ENCODE data around the gene DELE1. TPM values are rescaled to one million over a fixed set of nuclear protein-coding genes. Genes with fewer than 3 reads are reported as not detected.
"Not testable (repeated sequence)": the region's sequence is repeated elsewhere in the genome, so short reads cannot be mapped to it uniquely, and the experiment has no call there.

DELE1 gene
- total RNA-seq, 1 experiment from 2014 or later, result 81.5 TPM

DNA sequence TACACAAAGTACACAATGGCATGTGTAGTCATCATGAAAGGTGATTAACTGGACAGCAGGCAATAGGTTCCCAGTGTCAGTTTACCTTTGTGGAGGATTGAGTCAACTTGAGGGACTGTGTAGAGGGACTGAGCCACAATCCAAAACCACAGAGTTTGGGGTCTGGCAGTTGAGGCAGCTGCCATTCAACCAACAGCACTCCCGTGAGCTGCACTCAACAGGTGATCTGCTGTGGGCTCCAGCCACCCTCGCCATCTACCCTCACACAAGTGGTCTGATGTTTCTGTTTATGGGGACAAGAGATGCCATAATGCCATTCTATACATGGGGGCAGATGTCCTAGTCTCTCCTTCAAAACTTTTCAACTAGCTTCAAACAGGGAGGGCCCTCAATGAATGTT, 2.9 kb upstream of the DELE1 start:
- ATAC-seq, result no peak
- ChIA-PET POLR2A (no interaction called here), CTCF (interaction anchor here (2.1 kb wide), 1 partner anchor 40 kb away, joined by 5 read pairs; no protein-coding TSS in a partner anchor)
- H3K36me3 Mint-ChIP-seq, result peaks cover 10% of the 10 kb centered on the region
- TF ChIP-seq NR1H2 (CRISPR knock-in tag; IDR thresholded peaks at IDR 0.05) (no peak), EMX1 (CRISPR knock-in tag; IDR thresholded peaks at IDR 0.05) (no peak), SMAD4 (CRISPR knock-in tag; IDR thresholded peaks at IDR 0.05) (no peak), SMAD3 (CRISPR knock-in tag; IDR thresholded peaks at IDR 0.05; ENCODE audit: borderline replicate concordance) (no peak), RORB (CRISPR knock-in tag; IDR thresholded peaks at IDR 0.05) (no peak), FOXP1 (CRISPR knock-in tag; IDR thresholded peaks at IDR 0.05; ENCODE audit: borderline replicate concordance) (no peak), ETV6 (CRISPR knock-in tag; IDR thresholded peaks at IDR 0.05) (no peak), CBFB (CRISPR knock-in tag; IDR thresholded peaks at IDR 0.05; ENCODE audit: low read depth) (no peak)
- TF ChIP-seq, protein P1, sequence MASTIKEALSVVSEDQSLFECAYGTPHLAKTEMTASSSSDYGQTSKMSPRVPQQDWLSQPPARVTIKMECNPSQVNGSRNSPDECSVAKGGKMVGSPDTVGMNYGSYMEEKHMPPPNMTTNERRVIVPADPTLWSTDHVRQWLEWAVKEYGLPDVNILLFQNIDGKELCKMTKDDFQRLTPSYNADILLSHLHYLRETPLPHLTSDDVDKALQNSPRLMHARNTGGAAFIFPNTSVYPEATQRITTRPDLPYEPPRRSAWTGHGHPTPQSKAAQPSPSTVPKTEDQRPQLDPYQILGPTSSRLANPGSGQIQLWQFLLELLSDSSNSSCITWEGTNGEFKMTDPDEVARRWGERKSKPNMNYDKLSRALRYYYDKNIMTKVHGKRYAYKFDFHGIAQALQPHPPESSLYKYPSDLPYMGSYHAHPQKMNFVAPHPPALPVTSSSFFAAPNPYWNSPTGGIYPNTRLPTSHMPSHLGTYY (CRISPR knock-in tag; IDR thresholded peaks at IDR 0.05), result no peak
- TF ChIP-seq, protein P2, sequence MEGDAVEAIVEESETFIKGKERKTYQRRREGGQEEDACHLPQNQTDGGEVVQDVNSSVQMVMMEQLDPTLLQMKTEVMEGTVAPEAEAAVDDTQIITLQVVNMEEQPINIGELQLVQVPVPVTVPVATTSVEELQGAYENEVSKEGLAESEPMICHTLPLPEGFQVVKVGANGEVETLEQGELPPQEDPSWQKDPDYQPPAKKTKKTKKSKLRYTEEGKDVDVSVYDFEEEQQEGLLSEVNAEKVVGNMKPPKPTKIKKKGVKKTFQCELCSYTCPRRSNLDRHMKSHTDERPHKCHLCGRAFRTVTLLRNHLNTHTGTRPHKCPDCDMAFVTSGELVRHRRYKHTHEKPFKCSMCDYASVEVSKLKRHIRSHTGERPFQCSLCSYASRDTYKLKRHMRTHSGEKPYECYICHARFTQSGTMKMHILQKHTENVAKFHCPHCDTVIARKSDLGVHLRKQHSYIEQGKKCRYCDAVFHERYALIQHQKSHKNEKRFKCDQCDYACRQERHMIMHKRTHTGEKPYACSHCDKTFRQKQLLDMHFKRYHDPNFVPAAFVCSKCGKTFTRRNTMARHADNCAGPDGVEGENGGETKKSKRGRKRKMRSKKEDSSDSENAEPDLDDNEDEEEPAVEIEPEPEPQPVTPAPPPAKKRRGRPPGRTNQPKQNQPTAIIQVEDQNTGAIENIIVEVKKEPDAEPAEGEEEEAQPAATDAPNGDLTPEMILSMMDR (IDR thresholded peaks at IDR 0.05), result no peak
- H3K4me1 Mint-ChIP-seq, result peaks cover 24% of the 10 kb centered on the region
- DNase-seq (ENCODE audit: low spot score), result no peak
- no peaks in the 10 kb centered on the region for H3K9me3 Mint-ChIP-seq
- no peak overlapping the region for H3K4me3 Mint-ChIP-seq
- peaks cover 4% of the 10 kb centered on the region for H3K27me3 Mint-ChIP-seq (ENCODE audit: low read depth)
- H3K27ac Mint-ChIP-seq, result no peak overlapping the region

DNA sequence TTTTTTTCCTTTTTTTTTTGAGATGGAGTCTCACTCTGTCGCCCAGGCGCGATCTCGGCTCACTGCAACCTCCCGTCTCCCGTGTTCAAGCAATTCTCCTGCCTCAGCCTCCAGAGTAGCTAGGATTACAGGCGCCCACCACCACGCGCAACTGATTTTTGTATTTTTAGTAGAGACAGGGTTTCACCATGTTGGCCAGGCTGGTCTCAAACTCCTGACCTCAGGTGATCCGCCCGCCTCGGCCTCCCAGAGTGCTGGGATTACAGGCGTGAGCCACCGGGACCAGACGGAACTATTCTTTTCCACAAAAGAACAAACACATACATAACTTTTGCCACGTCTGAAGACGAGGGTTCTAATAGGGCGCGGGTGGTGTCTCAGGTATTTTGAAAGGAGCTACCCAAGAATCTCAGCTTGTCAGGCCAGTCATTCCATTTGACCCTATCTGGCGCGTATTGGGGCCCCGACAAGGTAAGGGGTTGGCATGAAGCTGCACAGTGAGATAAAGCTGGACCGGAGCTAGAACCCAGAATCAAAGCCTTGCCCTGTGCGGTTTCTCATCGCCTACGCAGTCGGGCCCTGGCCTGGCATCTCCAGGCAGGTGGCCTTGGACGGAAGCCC, 734 bp upstream of the DELE1 start:
- ChIA-PET CTCF (interaction anchor here (1.0 to 3.3 kb wide), 21 partner anchors 7 to 510 kb away, joined by 3 to 39 read pairs (median 5); partner anchors contain the start of genes DIAPH1, GNPDA1, PCDH1 and PCDH12), POLR2A (interaction anchor here (0.5 to 1.9 kb wide), 15 partner anchors 8 to 242 kb away, joined by 3 to 10 read pairs (median 4); partner anchors contain the start of genes ARAP3, PCDH1, PCDH12 and RNF14)
- H3K36me3 Mint-ChIP-seq, result peaks cover 28% of the 10 kb centered on the region
- H3K4me1 Mint-ChIP-seq, result peaks cover 15% of the 10 kb centered on the region
- not testable (repeated sequence) for H3K27ac Mint-ChIP-seq; H3K27me3 Mint-ChIP-seq (ENCODE audit: low read depth); H3K9me3 Mint-ChIP-seq; ATAC-seq; DNase-seq (ENCODE audit: low spot score)
- peak overlapping the region; percentile 67 for H3K4me3 Mint-ChIP-seq
- TF ChIP-seq, protein P3, sequence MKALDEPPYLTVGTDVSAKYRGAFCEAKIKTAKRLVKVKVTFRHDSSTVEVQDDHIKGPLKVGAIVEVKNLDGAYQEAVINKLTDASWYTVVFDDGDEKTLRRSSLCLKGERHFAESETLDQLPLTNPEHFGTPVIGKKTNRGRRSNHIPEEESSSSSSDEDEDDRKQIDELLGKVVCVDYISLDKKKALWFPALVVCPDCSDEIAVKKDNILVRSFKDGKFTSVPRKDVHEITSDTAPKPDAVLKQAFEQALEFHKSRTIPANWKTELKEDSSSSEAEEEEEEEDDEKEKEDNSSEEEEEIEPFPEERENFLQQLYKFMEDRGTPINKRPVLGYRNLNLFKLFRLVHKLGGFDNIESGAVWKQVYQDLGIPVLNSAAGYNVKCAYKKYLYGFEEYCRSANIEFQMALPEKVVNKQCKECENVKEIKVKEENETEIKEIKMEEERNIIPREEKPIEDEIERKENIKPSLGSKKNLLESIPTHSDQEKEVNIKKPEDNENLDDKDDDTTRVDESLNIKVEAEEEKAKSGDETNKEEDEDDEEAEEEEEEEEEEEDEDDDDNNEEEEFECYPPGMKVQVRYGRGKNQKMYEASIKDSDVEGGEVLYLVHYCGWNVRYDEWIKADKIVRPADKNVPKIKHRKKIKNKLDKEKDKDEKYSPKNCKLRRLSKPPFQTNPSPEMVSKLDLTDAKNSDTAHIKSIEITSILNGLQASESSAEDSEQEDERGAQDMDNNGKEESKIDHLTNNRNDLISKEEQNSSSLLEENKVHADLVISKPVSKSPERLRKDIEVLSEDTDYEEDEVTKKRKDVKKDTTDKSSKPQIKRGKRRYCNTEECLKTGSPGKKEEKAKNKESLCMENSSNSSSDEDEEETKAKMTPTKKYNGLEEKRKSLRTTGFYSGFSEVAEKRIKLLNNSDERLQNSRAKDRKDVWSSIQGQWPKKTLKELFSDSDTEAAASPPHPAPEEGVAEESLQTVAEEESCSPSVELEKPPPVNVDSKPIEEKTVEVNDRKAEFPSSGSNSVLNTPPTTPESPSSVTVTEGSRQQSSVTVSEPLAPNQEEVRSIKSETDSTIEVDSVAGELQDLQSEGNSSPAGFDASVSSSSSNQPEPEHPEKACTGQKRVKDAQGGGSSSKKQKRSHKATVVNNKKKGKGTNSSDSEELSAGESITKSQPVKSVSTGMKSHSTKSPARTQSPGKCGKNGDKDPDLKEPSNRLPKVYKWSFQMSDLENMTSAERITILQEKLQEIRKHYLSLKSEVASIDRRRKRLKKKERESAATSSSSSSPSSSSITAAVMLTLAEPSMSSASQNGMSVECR (CRISPR knock-in tag; IDR thresholded peaks at IDR 0.05; ENCODE audit: borderline replicate concordance), result 0 out of 2 replicates have a peak, but pooled peaks have one; percentile 2

DNA sequence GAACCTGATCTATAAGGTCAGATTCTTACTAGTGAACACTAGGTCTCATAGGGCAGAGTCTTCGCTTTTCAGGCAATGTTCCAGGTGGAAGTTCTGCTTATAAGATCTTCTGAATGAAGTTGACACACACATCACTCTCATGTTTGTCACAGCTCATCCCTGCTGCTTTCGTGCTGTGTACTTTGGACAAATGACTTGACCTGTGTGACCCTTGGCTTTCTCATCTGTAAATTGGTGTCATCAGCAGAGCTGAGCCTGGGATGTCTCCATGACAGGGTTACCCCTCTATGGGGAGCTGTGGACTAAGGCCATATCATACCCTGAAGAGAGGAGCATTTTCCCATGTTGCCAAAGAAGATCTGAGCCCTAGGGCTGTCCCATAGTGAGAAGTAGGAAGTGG, 2.8 kb downstream of the DELE1 start:
- POLR2A ChIA-PET, result no interaction called here
- Mint-ChIP-seq H3K27me3 (ENCODE audit: low read depth) (no peaks in the 10 kb centered on the region), H3K36me3 (peaks cover 63% of the 10 kb centered on the region), H3K4me3 (no peak overlapping the region), H3K4me1 (peaks cover 22% of the 10 kb centered on the region), H3K27ac (no peak overlapping the region), H3K9me3 (no peaks in the 10 kb centered on the region)
- ATAC-seq (no peak), DNase-seq (ENCODE audit: low spot score) (no peak)
- CTCF ChIA-PET, result no interaction called here
- TF ChIP-seq ZNF396 (CRISPR knock-in tag; IDR thresholded peaks at IDR 0.05; ENCODE audit: borderline replicate concordance), result no peak
- TF ChIP-seq, protein P4, sequence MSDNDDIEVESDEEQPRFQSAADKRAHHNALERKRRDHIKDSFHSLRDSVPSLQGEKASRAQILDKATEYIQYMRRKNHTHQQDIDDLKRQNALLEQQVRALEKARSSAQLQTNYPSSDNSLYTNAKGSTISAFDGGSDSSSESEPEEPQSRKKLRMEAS (CRISPR knock-in tag; IDR thresholded peaks at IDR 0.05), result no peak
- TF ChIP-seq JAZF1 (CRISPR knock-in tag; IDR thresholded peaks at IDR 0.05), result no peak
- no peak for TF ChIP-seq TEAD4 (CRISPR knock-in tag; IDR thresholded peaks at IDR 0.05)
- TF ChIP-seq, protein P5, sequence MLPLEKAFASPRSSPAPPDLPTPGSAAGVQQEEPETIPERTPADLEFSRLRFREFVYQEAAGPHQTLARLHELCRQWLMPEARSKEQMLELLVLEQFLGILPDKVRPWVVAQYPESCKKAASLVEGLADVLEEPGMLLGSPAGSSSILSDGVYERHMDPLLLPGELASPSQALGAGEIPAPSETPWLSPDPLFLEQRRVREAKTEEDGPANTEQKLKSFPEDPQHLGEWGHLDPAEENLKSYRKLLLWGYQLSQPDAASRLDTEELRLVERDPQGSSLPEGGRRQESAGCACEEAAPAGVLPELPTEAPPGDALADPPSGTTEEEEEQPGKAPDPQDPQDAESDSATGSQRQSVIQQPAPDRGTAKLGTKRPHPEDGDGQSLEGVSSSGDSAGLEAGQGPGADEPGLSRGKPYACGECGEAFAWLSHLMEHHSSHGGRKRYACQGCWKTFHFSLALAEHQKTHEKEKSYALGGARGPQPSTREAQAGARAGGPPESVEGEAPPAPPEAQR (CRISPR knock-in tag; IDR thresholded peaks at IDR 0.05), result no peak
- no peak for TF ChIP-seq KAT7 (CRISPR knock-in tag; IDR thresholded peaks at IDR 0.05; ENCODE audit: borderline replicate concordance)
- TF ChIP-seq, protein P6, sequence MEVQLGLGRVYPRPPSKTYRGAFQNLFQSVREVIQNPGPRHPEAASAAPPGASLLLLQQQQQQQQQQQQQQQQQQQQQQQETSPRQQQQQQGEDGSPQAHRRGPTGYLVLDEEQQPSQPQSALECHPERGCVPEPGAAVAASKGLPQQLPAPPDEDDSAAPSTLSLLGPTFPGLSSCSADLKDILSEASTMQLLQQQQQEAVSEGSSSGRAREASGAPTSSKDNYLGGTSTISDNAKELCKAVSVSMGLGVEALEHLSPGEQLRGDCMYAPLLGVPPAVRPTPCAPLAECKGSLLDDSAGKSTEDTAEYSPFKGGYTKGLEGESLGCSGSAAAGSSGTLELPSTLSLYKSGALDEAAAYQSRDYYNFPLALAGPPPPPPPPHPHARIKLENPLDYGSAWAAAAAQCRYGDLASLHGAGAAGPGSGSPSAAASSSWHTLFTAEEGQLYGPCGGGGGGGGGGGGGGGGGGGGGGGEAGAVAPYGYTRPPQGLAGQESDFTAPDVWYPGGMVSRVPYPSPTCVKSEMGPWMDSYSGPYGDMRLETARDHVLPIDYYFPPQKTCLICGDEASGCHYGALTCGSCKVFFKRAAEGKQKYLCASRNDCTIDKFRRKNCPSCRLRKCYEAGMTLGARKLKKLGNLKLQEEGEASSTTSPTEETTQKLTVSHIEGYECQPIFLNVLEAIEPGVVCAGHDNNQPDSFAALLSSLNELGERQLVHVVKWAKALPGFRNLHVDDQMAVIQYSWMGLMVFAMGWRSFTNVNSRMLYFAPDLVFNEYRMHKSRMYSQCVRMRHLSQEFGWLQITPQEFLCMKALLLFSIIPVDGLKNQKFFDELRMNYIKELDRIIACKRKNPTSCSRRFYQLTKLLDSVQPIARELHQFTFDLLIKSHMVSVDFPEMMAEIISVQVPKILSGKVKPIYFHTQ (CRISPR knock-in tag; IDR thresholded peaks at IDR 0.05), result no peak
